ENCODE data around the gene SEPTIN14. TPM values are rescaled to one million over a fixed set of nuclear protein-coding genes. Genes with fewer than 3 reads are reported as not detected.
"Not testable (repeated sequence)": the region's sequence is repeated elsewhere in the genome, so short reads cannot be mapped to it uniquely, and the experiment has no call there.

Gene SEPTIN14
- not detected for total RNA-seq

- H3K9me3 Mint-ChIP-seq; H3K27ac Mint-ChIP-seq; intact Hi-C loops (cut with micrococcal nuclease); H3K27me3 Mint-ChIP-seq (ENCODE audit: low read depth); H3K4me1 Mint-ChIP-seq (ENCODE audit: low read depth); H3K4me3 Mint-ChIP-seq; H3K36me3 Mint-ChIP-seq (ENCODE audit: low read depth); CTCF ChIA-PET; DNase-seq: not testable (repeated sequence)
Observed at GRCh38 chr7:55862652-55863051, at the start of gene SEPTIN14. Gene SEPTIN14, minus strand, starts transcription at chr7:55862752. Its CDS starts 756 bp downstream, at chr7:55861996.

- Mint-ChIP-seq H3K4me1 (ENCODE audit: low read depth) (no peaks in the 10 kb centered on the region), H3K9me3 (peaks cover 12% of the 10 kb centered on the region), H3K4me3 (no peak overlapping the region), H3K27ac (no peak overlapping the region), H3K27me3 (ENCODE audit: low read depth) (no peaks in the 10 kb centered on the region), H3K36me3 (ENCODE audit: low read depth) (peaks cover 15% of the 10 kb centered on the region)
- intact Hi-C loops (cut with micrococcal nuclease) = no loop called here
- CTCF ChIA-PET = no interaction called here
- DNase-seq = no peak
Observed at GRCh38 chr7:55903985-55904759, 41.6 kb upstream of the SEPTIN14 start.

- H3K27ac Mint-ChIP-seq; H3K27me3 Mint-ChIP-seq (ENCODE audit: low read depth); H3K9me3 Mint-ChIP-seq; CTCF ChIA-PET; H3K4me1 Mint-ChIP-seq (ENCODE audit: low read depth); DNase-seq; intact Hi-C loops (cut with micrococcal nuclease); H3K4me3 Mint-ChIP-seq: not testable (repeated sequence)
- H3K36me3 Mint-ChIP-seq (ENCODE audit: low read depth) = peaks cover 11% of the 10 kb centered on the region
Observed at GRCh38 chr7:55901059-55901458, 38.5 kb upstream of the SEPTIN14 start.

- intact Hi-C loops (cut with micrococcal nuclease) = no loop called here
- no peaks in the 10 kb centered on the region for H3K4me1 Mint-ChIP-seq (ENCODE audit: low read depth)
- H3K9me3 Mint-ChIP-seq = peaks cover 9% of the 10 kb centered on the region
- no peak overlapping the region for H3K27ac Mint-ChIP-seq
- CTCF ChIA-PET = interaction anchor here (1.4 kb wide), 1 partner anchor 257 kb away, joined by 6 read pairs; no protein-coding TSS in a partner anchor
- H3K27me3 Mint-ChIP-seq (ENCODE audit: low read depth) = no peaks in the 10 kb centered on the region
- DNase-seq = no peak
- H3K4me3 Mint-ChIP-seq = no peak overlapping the region
- H3K36me3 Mint-ChIP-seq (ENCODE audit: low read depth) = peaks cover 13% of the 10 kb centered on the region
Observed at GRCh38 chr7:55898287-55898686, 35.7 kb upstream of the SEPTIN14 start.

- CTCF ChIA-PET = no interaction called here
- no peak overlapping the region for H3K4me3 Mint-ChIP-seq
- peaks cover 4% of the 10 kb centered on the region for H3K36me3 Mint-ChIP-seq (ENCODE audit: low read depth)
- H3K27ac Mint-ChIP-seq = no peak overlapping the region
- intact Hi-C loops (cut with micrococcal nuclease) = no loop called here
- H3K27me3 Mint-ChIP-seq (ENCODE audit: low read depth) = no peaks in the 10 kb centered on the region
- no peaks in the 10 kb centered on the region for H3K4me1 Mint-ChIP-seq (ENCODE audit: low read depth)
- H3K9me3 Mint-ChIP-seq = peaks cover 4% of the 10 kb centered on the region
- DNase-seq = no peak
Observed at GRCh38 chr7:55895021-55895420, 32.5 kb upstream of the SEPTIN14 start.

- H3K27me3 Mint-ChIP-seq (ENCODE audit: low read depth) = no peaks in the 10 kb centered on the region
- CTCF ChIA-PET = no interaction called here
- H3K9me3 Mint-ChIP-seq = no peaks in the 10 kb centered on the region
- no peak overlapping the region for H3K27ac Mint-ChIP-seq
- intact Hi-C loops (cut with micrococcal nuclease) = no loop called here
- H3K4me3 Mint-ChIP-seq = no peak overlapping the region
- no peak for DNase-seq
- no peaks in the 10 kb centered on the region for H3K4me1 Mint-ChIP-seq (ENCODE audit: low read depth)
- H3K36me3 Mint-ChIP-seq (ENCODE audit: low read depth) = peaks cover 2% of the 10 kb centered on the region
Observed at GRCh38 chr7:55893940-55894339, 31.4 kb upstream of the SEPTIN14 start.

- H3K9me3 Mint-ChIP-seq; H3K4me1 Mint-ChIP-seq (ENCODE audit: low read depth); H3K36me3 Mint-ChIP-seq (ENCODE audit: low read depth); H3K27me3 Mint-ChIP-seq (ENCODE audit: low read depth); DNase-seq; CTCF ChIA-PET: not testable (repeated sequence)
- Mint-ChIP-seq H3K4me3 (peak overlapping the region; percentile 72), H3K27ac (peak overlapping the region; percentile 46)
- intact Hi-C loops (cut with micrococcal nuclease) = loop anchor here (5.0 kb wide), 3 partner anchors 174 to 1131 kb away; partner anchors contain the start of genes SEC61G and SUMF2
Observed at GRCh38 chr7:55888378-55888777, 25.8 kb upstream of the SEPTIN14 start.

GRCh38 chr7:55887821-55888247 lies 25.3 kb upstream of the SEPTIN14 start:
- intact Hi-C loops (cut with micrococcal nuclease) = loop anchor here (1.0 to 5.0 kb wide), 6 partner anchors 63 to 1131 kb away; partner anchors contain the start of genes CHCHD2, MRPS17, SEC61G and SUMF2
- Mint-ChIP-seq H3K27me3 (ENCODE audit: low read depth) (no peaks in the 10 kb centered on the region), H3K9me3 (no peaks in the 10 kb centered on the region), H3K36me3 (ENCODE audit: low read depth) (no peaks in the 10 kb centered on the region), H3K4me1 (ENCODE audit: low read depth) (peaks cover 5% of the 10 kb centered on the region), H3K27ac (peak overlapping the region; percentile 59), H3K4me3 (peak overlapping the region; percentile 72)
- CTCF ChIA-PET = no interaction called here
- DNase-seq = no peak

GRCh38 chr7:55884321-55884720 lies 21.8 kb upstream of the SEPTIN14 start:
- Mint-ChIP-seq H3K4me3 (no peak overlapping the region), H3K4me1 (ENCODE audit: low read depth) (peaks cover 5% of the 10 kb centered on the region), H3K9me3 (no peaks in the 10 kb centered on the region), H3K27ac (no peak overlapping the region), H3K27me3 (ENCODE audit: low read depth) (no peaks in the 10 kb centered on the region), H3K36me3 (ENCODE audit: low read depth) (no peaks in the 10 kb centered on the region)
- intact Hi-C loops (cut with micrococcal nuclease) = no loop called here
- no peak for DNase-seq
- CTCF ChIA-PET = interaction anchor here (0.6 kb wide), 1 partner anchor 9 kb away, joined by 4 read pairs; no protein-coding TSS in a partner anchor

- H3K27me3 Mint-ChIP-seq (ENCODE audit: low read depth) = no peaks in the 10 kb centered on the region
- H3K27ac Mint-ChIP-seq = no peak overlapping the region
- CTCF ChIA-PET = no interaction called here
- DNase-seq = no peak
- intact Hi-C loops (cut with micrococcal nuclease) = no loop called here
- peaks cover 2% of the 10 kb centered on the region for H3K4me1 Mint-ChIP-seq (ENCODE audit: low read depth)
- H3K36me3 Mint-ChIP-seq (ENCODE audit: low read depth) = no peaks in the 10 kb centered on the region
- H3K9me3 Mint-ChIP-seq = no peaks in the 10 kb centered on the region
- H3K4me3 Mint-ChIP-seq = no peak overlapping the region
Observed at GRCh38 chr7:55878691-55879090, 16.1 kb upstream of the SEPTIN14 start.

GRCh38 chr7:55877308-55877707 lies 14.8 kb upstream of the SEPTIN14 start:
- no peak for DNase-seq
- Mint-ChIP-seq H3K27ac (no peak overlapping the region), H3K27me3 (ENCODE audit: low read depth) (no peaks in the 10 kb centered on the region), H3K4me1 (ENCODE audit: low read depth) (peaks cover 2% of the 10 kb centered on the region), H3K36me3 (ENCODE audit: low read depth) (no peaks in the 10 kb centered on the region), H3K9me3 (no peaks in the 10 kb centered on the region), H3K4me3 (no peak overlapping the region)
- intact Hi-C loops (cut with micrococcal nuclease) = no loop called here
- CTCF ChIA-PET = no interaction called here

GRCh38 chr7:55873765-55874164 lies 11.2 kb upstream of the SEPTIN14 start:
- no peak overlapping the region for H3K4me3 Mint-ChIP-seq
- H3K27ac Mint-ChIP-seq = no peak overlapping the region
- H3K27me3 Mint-ChIP-seq (ENCODE audit: low read depth) = no peaks in the 10 kb centered on the region
- CTCF ChIA-PET = no interaction called here
- no peaks in the 10 kb centered on the region for H3K9me3 Mint-ChIP-seq
- no peaks in the 10 kb centered on the region for H3K36me3 Mint-ChIP-seq (ENCODE audit: low read depth)
- no peak for DNase-seq
- intact Hi-C loops (cut with micrococcal nuclease) = no loop called here
- no peaks in the 10 kb centered on the region for H3K4me1 Mint-ChIP-seq (ENCODE audit: low read depth)

- Mint-ChIP-seq H3K4me1 (ENCODE audit: low read depth) (no peaks in the 10 kb centered on the region), H3K27ac (no peak overlapping the region), H3K36me3 (ENCODE audit: low read depth) (no peaks in the 10 kb centered on the region), H3K9me3 (peaks cover 1% of the 10 kb centered on the region), H3K4me3 (no peak overlapping the region), H3K27me3 (ENCODE audit: low read depth) (no peaks in the 10 kb centered on the region)
- CTCF ChIA-PET = no interaction called here
- intact Hi-C loops (cut with micrococcal nuclease) = no loop called here
- DNase-seq = no peak
Observed at GRCh38 chr7:55871932-55872485, 9.5 kb upstream of the SEPTIN14 start.
